ENCODE data around the gene CFAP54.

DNA sequence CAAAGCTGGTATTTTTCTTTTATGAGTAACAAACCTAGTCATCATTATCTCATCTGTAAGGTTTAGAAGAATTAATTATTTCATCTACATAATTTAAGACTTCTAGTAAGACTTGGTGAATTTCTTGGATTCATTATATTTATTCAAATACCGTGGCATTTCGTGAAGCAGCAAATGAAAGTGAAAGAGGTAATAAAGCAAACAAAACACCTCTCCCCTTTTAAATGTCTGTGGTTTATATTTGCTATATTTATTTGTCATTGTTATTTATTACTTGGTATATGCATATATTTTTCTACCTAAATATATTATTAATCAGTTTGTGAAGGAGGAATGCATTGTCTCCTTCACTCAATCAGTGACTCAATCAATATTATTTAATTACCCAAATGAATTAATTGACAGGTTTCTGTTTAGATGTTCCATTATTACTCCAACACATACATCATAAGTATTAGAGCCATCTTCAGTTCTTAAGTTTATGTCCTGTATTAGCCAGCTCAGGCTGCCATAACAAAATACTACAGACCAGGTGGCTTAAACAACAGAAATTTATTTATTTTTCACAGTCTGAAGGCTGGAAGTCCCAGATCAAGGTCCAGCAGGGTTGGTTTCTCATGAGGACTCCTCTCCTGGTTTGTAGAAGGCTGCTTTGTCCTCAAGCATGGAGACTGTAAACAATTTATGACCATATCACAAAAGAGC is 6.6 kb downstream of the CFAP54 start:
- TF ChIP-seq, protein P1, sequence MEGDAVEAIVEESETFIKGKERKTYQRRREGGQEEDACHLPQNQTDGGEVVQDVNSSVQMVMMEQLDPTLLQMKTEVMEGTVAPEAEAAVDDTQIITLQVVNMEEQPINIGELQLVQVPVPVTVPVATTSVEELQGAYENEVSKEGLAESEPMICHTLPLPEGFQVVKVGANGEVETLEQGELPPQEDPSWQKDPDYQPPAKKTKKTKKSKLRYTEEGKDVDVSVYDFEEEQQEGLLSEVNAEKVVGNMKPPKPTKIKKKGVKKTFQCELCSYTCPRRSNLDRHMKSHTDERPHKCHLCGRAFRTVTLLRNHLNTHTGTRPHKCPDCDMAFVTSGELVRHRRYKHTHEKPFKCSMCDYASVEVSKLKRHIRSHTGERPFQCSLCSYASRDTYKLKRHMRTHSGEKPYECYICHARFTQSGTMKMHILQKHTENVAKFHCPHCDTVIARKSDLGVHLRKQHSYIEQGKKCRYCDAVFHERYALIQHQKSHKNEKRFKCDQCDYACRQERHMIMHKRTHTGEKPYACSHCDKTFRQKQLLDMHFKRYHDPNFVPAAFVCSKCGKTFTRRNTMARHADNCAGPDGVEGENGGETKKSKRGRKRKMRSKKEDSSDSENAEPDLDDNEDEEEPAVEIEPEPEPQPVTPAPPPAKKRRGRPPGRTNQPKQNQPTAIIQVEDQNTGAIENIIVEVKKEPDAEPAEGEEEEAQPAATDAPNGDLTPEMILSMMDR (conservative IDR thresholded peaks at IDR 0.05 in 1 of 2, IDR thresholded peaks at IDR 0.05 in 1 of 2; ENCODE audit: low read depth in 1 of 2, low read length in 2 of 2) = no peak
- no peak for TF ChIP-seq EZH2 (IDR thresholded peaks at IDR 0.05; ENCODE audit: low read length, missing control alignments)

Data from fibroblast of lung (primary cell).